Omental fat pad (tissue), 4 donors: ENCODE measurements around the gene FOXJ2. TPM values are rescaled to one million over a fixed set of nuclear protein-coding genes. Genes with fewer than 3 reads are reported as not detected.
A peak's percentile ranks its signal among the peaks of the same experiment; 100 is the strongest.

Experiments used
- ATAC-seq: fragments of 150-250 bp; one replicate; pipeline ENCODE4 v1.9.1; 2016; ENCODE audit warnings: mild to moderate bottlenecking, moderate library complexity; ENCODE audit not compliant: low FRiP score
- DNase-seq: peaks from one replicate; pipeline ENCODE4 v3.0.0-alpha.2; 2019; ENCODE audit warnings: low spot score
- CTCF ChIP-seq, 3 donors: fragments of 450-650 bp; IDR thresholded peaks; one replicate each; pipeline ENCODE4 v1.5.1; 2016 to 2017; ENCODE audit warnings: antibody characterized with exemption in 3 of 3, mild to moderate bottlenecking in 3 of 3, moderate library complexity in 2 of 3
- total RNA-seq, 4 donors: library from RNA; depleted of rRNA; stranded (reverse); fragments of >200 nt; gene quantifications; one replicate each; pipeline ENCODE4 v1.1.0, GENCODE V29; 2016

FOXJ2 gene
- total RNA-seq, 4 donors from 2014 or later: 9.2 to 17.2 (median 13.0) TPM

- ATAC-seq (peak; percentile 33), DNase-seq (no peak)
- TF ChIP-seq CTCF (IDR thresholded peaks at IDR 0.05): no peak
These were observed 883 bp downstream of the FOXJ2 start for GRCh38 chr12:8033153-8034044.

GRCh38 chr12:8034802-8035201, 2.3 kb downstream of the FOXJ2 start:
- ATAC-seq (no peak), DNase-seq (no peak)
- TF ChIP-seq CTCF (IDR thresholded peaks at IDR 0.05): no peak

- ATAC-seq (no peak), DNase-seq (no peak)
- no peak for TF ChIP-seq CTCF (IDR thresholded peaks at IDR 0.05)
These were observed 3.0 kb downstream of the FOXJ2 start for GRCh38 chr12:8035440-8036010.

GRCh38 chr12:8036346-8036745, 3.8 kb downstream of the FOXJ2 start:
- TF ChIP-seq CTCF (IDR thresholded peaks at IDR 0.05): no peak
- DNase-seq (no peak), ATAC-seq (no peak)

- DNase-seq: no peak
- ATAC-seq: no peak
- no peak for TF ChIP-seq CTCF (IDR thresholded peaks at IDR 0.05)
These were observed 4.6 kb downstream of the FOXJ2 start for GRCh38 chr12:8037046-8037663.

GRCh38 chr12:8037947-8038346, 5.4 kb downstream of the FOXJ2 start:
- no peak for ATAC-seq
- no peak for TF ChIP-seq CTCF (IDR thresholded peaks at IDR 0.05)
- no peak for DNase-seq
